Muscle of leg (tissue), 11 donors: Measurements from ENCODE around the gene DNER. TPM values are rescaled to one million over a fixed set of nuclear protein-coding genes. Genes with fewer than 3 reads are reported as not detected.

Source experiments
- DNase-seq: peaks from one replicate; pipeline ENCODE4 v3.0.0; 2013
- H3K27ac ChIP-seq: one replicate; pipeline ENCODE4 v1.5.1; 2013; ENCODE audit warnings: mild to moderate bottlenecking, low read length, control low read depth
- H3K27me3 ChIP-seq: one replicate; pipeline ENCODE4 v1.6.1; 2013; ENCODE audit warnings: low read length; ENCODE audit not compliant: control insufficient read depth, insufficient read depth
- H3K36me3 ChIP-seq: one replicate; pipeline ENCODE4 v1.6.1; 2013; ENCODE audit warnings: low read length; ENCODE audit not compliant: control insufficient read depth, insufficient read depth
- H3K4me1 ChIP-seq: one replicate; pipeline ENCODE4 v1.6.1; 2013; ENCODE audit warnings: low read length; ENCODE audit not compliant: control insufficient read depth, insufficient read depth
- H3K4me3 ChIP-seq: one replicate; pipeline ENCODE4 v1.5.1; 2013; ENCODE audit warnings: low read length, control low read depth
- H3K9me3 ChIP-seq: replicated peaks from 2 replicates; pipeline ENCODE4 v1.6.1; 2013; ENCODE audit warnings: low read depth, low read length; ENCODE audit not compliant: control insufficient read depth
- WGBS: methylation state at CpG from one replicate; pipeline ENCODE4 v1.1.5; 2013; ENCODE audit warnings: missing lambda C conversion rate; ENCODE audit not compliant: insufficient coverage; 5-methylcytosine and 5-hydroxymethylcytosine counted together
- polyA plus RNA-seq, 8 donors: library from polyadenylated mRNA; unstranded; fragments of 120-200 nt; gene quantifications; one replicate each; pipeline versions ENCODE4 v1.2.1 to v1.2.3, GENCODE V29; 2013; ENCODE audit warnings: inconsistent platforms in 1 of 8, low replicate concordance in 1 of 8; ENCODE audit not compliant: insufficient read length in 8 of 8, insufficient read depth in 1 of 8
- total RNA-seq: library from RNA; stranded (reverse); fragments of 120-200 nt; gene quantifications from one replicate; pipeline ENCODE4 v1.2.4, GENCODE V29; 2013

Gene DNER
- total and polyA plus RNA-seq, 9 donors = 0.57 to 3.2 (median 1.8) TPM

GRCh38 chr2:229672021-229672420 is 42.3 kb downstream of the DNER start:
- no peak for DNase-seq
- Histone ChIP-seq H3K36me3 (no peaks in the 10 kb centered on the region), H3K4me1 (no peaks in the 10 kb centered on the region), H3K27me3 (no peaks in the 10 kb centered on the region), H3K4me3 (no peak overlapping the region), H3K27ac (no peak overlapping the region), H3K9me3 (no peaks in the 10 kb centered on the region)
- WGBS = 67% methylated on average over 4 of the region's 8 CpGs

DNA sequence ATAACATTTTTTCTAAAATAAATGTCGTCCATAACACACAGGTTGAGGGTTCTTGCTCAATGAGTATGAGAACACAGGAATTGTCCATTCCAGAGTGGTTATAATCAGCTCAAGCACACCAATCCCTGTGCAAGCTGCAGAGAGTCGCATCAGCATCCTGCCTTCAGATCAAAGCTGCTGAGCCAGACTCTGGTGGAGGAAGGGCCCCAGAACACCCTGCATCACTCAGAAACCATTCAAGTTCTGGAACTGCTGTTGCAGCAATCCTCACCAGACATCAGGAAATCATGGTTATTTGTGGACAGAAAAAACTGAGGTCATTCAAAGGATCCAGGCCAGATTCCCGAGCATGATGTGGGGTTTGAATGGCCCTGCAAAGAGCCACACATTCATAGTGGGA is 44.5 kb downstream of the DNER start:
- Histone ChIP-seq H3K9me3 (no peaks in the 10 kb centered on the region), H3K4me1 (no peaks in the 10 kb centered on the region), H3K36me3 (no peaks in the 10 kb centered on the region), H3K27me3 (no peaks in the 10 kb centered on the region), H3K4me3 (no peak overlapping the region), H3K27ac (no peak overlapping the region)
- WGBS = 55% methylated on average over 2 of the region's 3 CpGs
- DNase-seq = no peak

- Histone ChIP-seq H3K27me3 (no peaks in the 10 kb centered on the region), H3K27ac (no peak overlapping the region), H3K9me3 (no peaks in the 10 kb centered on the region), H3K4me3 (no peak overlapping the region), H3K36me3 (no peaks in the 10 kb centered on the region), H3K4me1 (no peaks in the 10 kb centered on the region)
- 90% methylated on average over 2 of the region's 3 CpGs for WGBS
- DNase-seq = no peak
These were observed 47.5 kb downstream of the DNER start for GRCh38 chr2:229666811-229667210.

GRCh38 chr2:229665158-229665557 is 49.2 kb downstream of the DNER start:
- Histone ChIP-seq H3K4me3 (no peak overlapping the region), H3K27ac (no peak overlapping the region), H3K4me1 (no peaks in the 10 kb centered on the region), H3K9me3 (no peaks in the 10 kb centered on the region), H3K27me3 (no peaks in the 10 kb centered on the region), H3K36me3 (no peaks in the 10 kb centered on the region)
- WGBS = no CpG with 5 or more reads among the region's 1 CpG
- DNase-seq = no peak

GRCh38 chr2:229661478-229661877 is 52.9 kb downstream of the DNER start:
- Histone ChIP-seq H3K9me3 (no peaks in the 10 kb centered on the region), H3K27ac (no peak overlapping the region), H3K4me1 (no peaks in the 10 kb centered on the region), H3K4me3 (no peak overlapping the region), H3K27me3 (no peaks in the 10 kb centered on the region), H3K36me3 (no peaks in the 10 kb centered on the region)
- WGBS = no CpG with 5 or more reads among the region's 3 CpGs
- DNase-seq = no peak

GRCh38 chr2:229660951-229661350 is 53.4 kb downstream of the DNER start:
- Histone ChIP-seq H3K9me3 (no peaks in the 10 kb centered on the region), H3K27ac (no peak overlapping the region), H3K27me3 (no peaks in the 10 kb centered on the region), H3K4me1 (no peaks in the 10 kb centered on the region), H3K4me3 (no peak overlapping the region), H3K36me3 (no peaks in the 10 kb centered on the region)
- DNase-seq = no peak

GRCh38 chr2:229660391-229660790 is 54.0 kb downstream of the DNER start:
- Histone ChIP-seq H3K27ac (no peak overlapping the region), H3K4me3 (no peak overlapping the region), H3K4me1 (no peaks in the 10 kb centered on the region), H3K9me3 (no peaks in the 10 kb centered on the region), H3K36me3 (no peaks in the 10 kb centered on the region), H3K27me3 (no peaks in the 10 kb centered on the region)
- no peak for DNase-seq

DNA sequence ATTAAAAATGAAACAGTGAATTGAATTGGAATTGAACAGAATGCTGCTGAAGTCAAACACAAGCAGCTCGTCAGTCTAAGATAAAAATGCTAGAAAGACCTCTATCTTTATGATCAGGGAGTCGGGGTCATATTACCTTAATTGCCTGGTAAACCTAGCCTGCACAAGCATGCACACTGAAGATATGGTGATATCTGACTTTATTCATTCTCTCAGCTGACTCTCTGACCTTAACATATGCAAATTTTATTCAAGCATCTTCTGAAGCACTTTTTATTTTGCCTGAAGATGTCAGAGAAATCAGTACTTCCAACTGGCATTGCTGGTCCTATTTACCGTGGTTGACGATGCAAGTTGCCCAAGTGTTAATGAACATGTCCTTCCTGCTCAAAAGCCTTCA is 56.4 kb downstream of the DNER start:
- Histone ChIP-seq H3K4me1 (no peaks in the 10 kb centered on the region), H3K36me3 (no peaks in the 10 kb centered on the region), H3K4me3 (no peak overlapping the region), H3K27me3 (no peaks in the 10 kb centered on the region), H3K9me3 (no peaks in the 10 kb centered on the region), H3K27ac (no peak overlapping the region)
- 100% methylated on average over 1 of the region's 4 CpGs for WGBS
- DNase-seq = no peak

GRCh38 chr2:229654437-229654836 is 59.9 kb downstream of the DNER start:
- no peak overlapping the region for H3K27ac ChIP-seq
- no peak for DNase-seq
- no peaks in the 10 kb centered on the region for H3K4me1 ChIP-seq
- H3K9me3 ChIP-seq = no peaks in the 10 kb centered on the region
- no peaks in the 10 kb centered on the region for H3K36me3 ChIP-seq
- H3K27me3 ChIP-seq = no peaks in the 10 kb centered on the region
- H3K4me3 ChIP-seq = no peak overlapping the region
- WGBS = 79% methylated on average over 3 of the region's 3 CpGs

- Histone ChIP-seq H3K27ac (no peak overlapping the region), H3K27me3 (no peaks in the 10 kb centered on the region), H3K4me1 (no peaks in the 10 kb centered on the region), H3K9me3 (no peaks in the 10 kb centered on the region), H3K36me3 (no peaks in the 10 kb centered on the region), H3K4me3 (no peak overlapping the region)
- no peak for DNase-seq
- WGBS = no CpG with 5 or more reads among the region's 1 CpG
These were observed 60.8 kb downstream of the DNER start for GRCh38 chr2:229653531-229653930.

- H3K27me3 ChIP-seq = no peaks in the 10 kb centered on the region
- H3K4me3 ChIP-seq = no peak overlapping the region
- no peak for DNase-seq
- 65% methylated on average over 2 of the region's 5 CpGs for WGBS
- H3K9me3 ChIP-seq = no peaks in the 10 kb centered on the region
- H3K4me1 ChIP-seq = no peaks in the 10 kb centered on the region
- H3K36me3 ChIP-seq = no peaks in the 10 kb centered on the region
- no peak overlapping the region for H3K27ac ChIP-seq
These were observed 61.6 kb downstream of the DNER start for GRCh38 chr2:229652796-229653195.
